ENCODE data around the gene PTGIS.
"Not testable (repeated sequence)": the region's sequence is repeated elsewhere in the genome, so short reads cannot be mapped to it uniquely, and the experiment has no call there.

Gene PTGIS

GRCh38 chr20:49567421-49568277 is at the start of gene PTGIS:
TSS of gene PTGIS (minus strand) at chr20:49568137. CDS start at chr20:49568116, 21 bp downstream.
- DNase-seq = no peak

GRCh38 chr20:49617394-49617793 is 49.5 kb upstream of the PTGIS start:
- not testable (repeated sequence) for DNase-seq

- DNase-seq = no peak
Measured at GRCh38 chr20:49616154-49617007, 48.4 kb upstream of the PTGIS start.

- DNase-seq = no peak
Measured at GRCh38 chr20:49615401-49616153, 47.6 kb upstream of the PTGIS start.

DNA sequence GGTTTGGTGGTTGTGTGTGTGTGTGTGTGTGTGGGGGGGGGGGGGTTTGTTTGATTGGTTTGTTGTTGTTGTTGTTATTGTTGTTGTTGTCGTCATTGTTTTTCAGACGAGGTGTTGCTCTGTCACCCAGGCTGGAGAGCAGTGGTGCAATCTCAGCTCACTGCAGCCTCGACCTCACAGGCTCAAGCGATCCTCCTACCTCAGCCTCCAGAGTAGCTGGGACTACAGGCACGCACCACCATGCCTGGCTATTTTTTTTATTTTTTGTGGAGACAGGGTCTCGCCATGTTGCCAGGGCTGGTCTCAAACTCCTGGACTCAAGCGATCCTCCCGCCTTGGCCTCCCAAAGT is 47.1 kb upstream of the PTGIS start:
- not testable (repeated sequence) for DNase-seq

GRCh38 chr20:49614338-49615050 is 46.6 kb upstream of the PTGIS start:
- no peak for DNase-seq

GRCh38 chr20:49612127-49612738 is 44.3 kb upstream of the PTGIS start:
- DNase-seq = no peak

DNA sequence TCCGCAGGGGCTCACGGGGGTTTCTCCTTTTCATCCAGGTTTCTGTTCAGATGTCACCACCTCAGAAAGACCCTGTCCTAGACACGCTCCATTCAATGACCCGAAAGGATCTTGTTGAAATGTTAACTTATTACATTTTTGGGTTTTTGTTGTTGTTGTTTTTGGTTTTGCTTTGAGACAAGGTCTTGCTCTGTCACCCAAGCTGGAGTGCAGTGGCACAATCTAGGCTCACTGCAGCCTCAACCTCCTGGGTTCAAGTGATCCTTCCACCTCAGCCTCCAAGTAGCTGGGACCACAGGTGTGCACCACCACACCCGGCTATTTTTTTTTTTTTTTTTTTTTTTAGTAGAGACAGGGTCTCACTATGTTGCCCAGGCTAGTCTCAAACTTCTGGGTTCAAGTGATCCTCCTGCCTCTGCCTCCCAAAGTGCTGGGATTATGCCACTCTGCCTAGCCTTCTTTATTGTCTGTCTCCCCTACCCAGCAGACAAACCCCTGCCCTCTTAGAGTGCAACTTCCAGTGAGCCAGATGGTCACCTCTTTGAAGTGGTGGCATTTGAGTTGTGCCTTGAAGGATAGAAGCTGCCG is 43.7 kb upstream of the PTGIS start:
- not testable (repeated sequence) for DNase-seq

DNA sequence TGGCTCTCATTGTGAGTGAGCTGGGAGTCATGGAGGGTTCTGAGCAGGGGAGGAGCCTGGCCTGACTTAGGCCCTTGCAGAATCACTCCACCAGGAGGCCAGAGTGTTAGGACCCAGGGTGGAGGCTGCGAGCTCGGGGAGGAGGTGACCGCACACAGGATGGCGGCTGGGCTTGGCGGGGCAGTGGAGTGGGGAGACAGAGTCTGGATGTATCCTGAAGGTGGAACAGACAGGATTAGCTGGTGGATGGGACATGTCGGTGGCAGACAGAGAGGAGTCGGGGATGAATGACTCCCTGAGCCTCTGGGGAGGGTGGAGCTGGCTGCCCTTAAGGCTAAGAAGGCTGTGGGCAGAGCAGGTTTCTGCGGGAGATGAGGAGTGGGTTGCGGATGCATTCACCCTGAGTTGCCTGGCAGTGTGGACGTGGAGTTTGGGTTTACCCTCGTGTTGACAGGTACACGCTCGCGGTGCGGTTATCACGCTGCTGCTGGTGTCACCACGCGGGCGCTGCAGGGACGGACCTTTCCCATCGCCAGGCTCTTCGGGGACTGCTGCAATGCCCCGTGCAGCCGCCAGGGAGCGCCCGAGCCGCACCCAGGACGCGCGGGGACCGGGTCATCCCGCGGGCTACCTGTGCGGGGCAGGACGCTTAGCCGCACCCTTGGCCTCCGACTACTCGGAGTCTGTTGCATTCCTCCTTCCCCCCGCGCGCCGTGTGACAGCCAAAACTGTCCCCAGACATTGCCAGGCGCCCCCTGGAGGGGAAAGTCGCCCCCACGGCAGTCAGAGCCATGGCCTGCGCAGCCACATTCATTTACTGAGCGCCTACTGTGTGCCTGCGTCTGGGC is 43.0 kb upstream of the PTGIS start:
- peak; percentile 76 to 80 for DNase-seq

- peak; percentile 74 to 75 for DNase-seq
Measured at GRCh38 chr20:49608752-49609670, 41.1 kb upstream of the PTGIS start.

DNA sequence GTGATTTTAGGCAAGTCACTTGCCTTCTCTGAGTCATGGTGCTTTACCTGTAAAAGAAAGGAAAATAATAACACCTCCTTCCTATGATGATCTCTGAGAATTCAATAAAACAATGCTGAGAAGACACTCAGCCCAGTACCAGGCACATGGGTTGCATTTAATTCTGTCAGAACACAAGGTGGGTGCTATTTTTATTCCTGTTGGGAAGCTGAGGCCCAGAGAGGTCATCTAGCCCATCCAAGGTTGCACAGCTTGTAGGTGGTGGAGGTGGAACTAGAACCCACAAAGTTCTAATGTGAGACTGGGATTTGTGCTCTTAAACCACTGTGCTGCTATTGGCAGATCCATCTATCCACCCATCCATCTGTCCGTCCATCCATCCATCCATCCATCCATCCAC is 39.6 kb upstream of the PTGIS start:
- DNase-seq = no peak

DNA sequence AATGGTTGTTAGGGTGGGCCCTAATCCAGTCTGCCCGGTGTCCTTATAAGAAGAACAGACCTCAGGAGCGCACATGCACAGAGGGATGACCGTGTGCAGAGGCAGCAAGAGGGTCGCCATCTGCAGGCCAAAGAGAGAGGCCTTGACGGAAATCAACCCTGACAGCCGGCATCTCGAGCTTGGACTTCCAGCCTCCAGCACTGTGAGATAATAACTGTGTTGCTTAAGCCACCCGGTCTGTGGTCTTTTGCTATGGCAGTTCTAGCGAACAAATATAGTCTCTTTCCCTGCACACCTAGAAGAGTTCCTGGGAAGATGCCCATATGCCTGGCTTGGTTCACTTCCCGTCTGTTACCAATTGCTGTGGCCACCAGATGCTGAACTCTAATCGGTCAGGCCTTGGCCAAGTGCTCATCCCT is 35.3 kb upstream of the PTGIS start:
- no peak for DNase-seq

DNA sequence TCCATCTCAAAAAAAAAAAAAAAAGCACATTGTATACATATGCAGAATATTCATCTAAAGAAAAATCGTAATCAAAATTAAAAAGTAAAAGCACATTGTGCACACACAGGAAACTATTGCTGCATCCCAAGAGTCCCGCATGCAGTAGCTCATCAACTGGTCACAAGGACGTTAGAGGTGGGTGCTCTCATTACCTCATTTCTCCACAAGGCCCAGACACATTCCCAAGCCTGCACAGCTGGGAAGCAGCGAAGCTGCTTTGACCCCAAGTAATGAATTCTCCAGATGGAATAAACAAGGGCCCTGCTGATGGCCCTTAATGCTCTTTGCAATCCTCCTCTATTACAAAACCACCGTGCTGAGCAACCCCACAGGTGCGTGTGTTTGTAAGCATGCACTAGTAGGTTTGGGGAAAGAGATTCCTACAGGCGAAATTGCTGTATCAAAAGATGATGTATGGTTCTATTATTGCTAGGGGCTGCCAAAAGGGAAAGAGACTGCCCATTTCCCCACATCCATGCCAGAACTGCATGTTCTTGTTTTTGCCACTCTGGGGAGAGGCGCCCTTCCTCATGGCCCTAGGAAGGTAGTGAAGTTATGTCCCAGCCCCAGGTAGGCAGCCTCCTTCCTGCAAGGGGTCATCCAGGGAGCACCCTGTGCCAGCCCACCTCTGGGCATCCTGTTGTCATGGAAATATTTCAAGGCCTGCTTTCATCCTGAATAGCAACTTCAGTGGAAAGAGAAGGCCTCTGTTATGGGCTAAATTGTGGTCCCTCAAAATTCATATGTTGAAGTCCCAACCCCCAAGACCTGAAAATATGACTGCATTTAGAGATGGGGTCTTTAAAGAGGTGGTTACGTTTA is 34.6 kb upstream of the PTGIS start:
- no peak for DNase-seq

DNA sequence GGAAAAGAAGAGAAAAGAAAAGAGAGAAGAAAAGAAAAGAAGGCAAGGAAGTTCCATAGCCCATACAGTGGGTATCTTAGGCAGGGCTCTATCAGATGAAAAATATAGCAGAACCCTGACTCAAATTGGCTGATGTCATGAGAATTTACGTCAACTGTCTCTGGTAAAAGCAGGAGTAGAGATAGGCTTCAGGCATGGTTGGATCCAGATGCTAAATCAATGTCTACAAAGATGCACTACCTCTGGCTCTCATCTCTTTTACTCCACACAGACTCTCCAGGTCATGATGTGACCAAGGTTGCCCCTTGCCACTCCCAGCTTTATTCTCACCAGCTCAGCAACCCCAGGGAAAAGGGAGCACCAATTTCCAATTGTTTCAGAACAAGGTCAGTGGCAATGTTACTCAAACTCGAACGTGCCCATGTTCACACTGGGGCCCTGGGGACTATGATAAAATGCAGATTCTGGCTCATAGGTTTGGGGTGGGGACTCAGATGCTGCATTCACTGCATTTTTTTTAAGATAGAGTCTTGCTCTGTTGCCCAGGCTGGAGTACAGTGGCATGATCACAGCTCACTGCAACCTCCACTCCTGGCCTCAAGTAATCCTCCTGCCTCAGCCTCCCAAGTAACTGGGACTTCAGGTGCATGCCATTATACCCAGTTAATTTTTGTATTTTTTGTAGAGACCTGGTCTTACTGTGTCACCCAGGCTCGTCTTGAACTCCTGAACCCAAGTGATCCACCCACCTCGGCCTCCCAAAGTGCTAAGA is 33.4 kb upstream of the PTGIS start:
- DNase-seq = no peak

DNA sequence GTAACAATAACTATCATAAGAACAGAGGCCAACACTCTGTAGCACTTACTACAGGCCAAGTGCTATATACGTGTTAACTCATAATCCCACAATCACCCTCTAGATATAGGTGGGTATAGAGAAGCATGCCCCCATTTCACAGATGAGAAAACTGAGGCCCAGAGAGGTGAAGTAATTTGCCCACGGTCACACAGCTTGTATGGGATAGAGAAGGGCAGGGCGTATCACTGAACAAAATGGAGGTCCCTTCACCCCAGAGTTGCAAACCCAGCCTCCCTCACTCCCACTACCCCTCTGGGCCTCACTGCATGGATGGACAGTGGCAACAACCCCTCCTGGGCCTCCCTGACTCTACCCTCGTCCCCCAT is 31.8 kb upstream of the PTGIS start:
- DNase-seq = no peak

- no peak for DNase-seq
Measured at GRCh38 chr20:49597825-49598395, 30.0 kb upstream of the PTGIS start.

- DNase-seq = peak in 1 of 2 donors; percentile 13
Measured at GRCh38 chr20:49595811-49596561, 28.0 kb upstream of the PTGIS start.

All from CD4-positive, alpha-beta T cell treated with Interleukin-4 for 1 hour (primary cell).